ENCODE data around the gene NBDY.
"Not testable (repeated sequence)": the region's sequence is repeated elsewhere in the genome, so short reads cannot be mapped to it uniquely, and the experiment has no call there.

Gene NBDY, protein sequence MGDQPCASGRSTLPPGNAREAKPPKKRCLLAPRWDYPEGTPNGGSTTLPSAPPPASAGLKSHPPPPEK

DNA sequence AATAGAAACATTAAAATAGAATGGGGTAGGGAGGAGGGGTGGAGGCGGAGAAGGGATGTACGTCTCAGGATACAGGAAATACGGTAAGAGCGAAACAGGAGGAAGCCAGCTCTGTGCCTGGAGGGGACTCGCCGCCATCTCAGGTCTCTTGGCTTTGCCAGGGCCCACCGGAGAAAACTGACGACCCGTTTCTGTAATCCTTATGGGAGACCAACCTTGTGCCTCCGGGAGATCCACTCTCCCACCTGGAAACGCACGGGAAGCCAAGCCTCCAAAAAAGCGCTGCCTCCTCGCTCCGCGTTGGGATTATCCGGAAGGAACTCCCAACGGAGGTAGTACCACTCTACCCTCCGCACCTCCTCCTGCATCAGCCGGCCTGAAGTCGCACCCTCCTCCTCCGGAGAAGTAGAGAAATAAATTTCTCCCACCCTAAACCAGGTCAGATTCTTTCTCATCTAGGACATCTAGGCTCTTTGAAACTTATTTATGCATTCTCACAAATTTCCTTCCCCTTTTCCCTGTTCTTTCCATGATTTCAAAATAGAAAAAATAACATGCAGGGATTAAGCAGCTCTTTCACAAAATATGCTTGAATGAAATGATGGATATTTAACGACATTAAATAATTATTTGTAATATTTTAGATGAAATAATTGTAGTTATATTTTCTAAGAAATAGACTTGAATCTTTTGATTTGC, at the start of gene NBDY:
Gene NBDY (plus strand): TSS at position 92 of the 699 bp plus-strand sequence. CDS start 111 bp downstream, at position 203.
- peak; percentile 28 for DNase-seq

DNA sequence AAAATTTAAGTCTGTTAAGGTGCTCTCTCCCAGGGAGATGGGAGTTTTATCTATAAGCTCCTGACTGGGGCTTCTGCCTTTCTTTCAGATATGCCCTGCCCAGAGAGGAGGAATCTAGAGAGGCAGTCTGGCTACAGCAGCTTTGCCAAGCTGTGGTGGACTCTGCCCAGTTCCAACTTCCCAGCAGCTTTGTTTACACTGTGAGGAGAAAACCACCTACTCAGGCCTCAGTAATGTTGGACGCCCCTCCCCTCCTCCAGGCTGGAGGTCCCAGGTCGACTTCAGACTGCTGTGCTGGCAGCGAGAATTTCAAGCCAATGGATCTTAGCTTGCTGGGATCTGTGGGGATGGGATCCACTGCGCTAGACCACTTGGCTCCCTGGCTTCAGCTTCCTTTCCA, 24.5 kb upstream of the NBDY start:
- not testable (repeated sequence) for DNase-seq

DNA sequence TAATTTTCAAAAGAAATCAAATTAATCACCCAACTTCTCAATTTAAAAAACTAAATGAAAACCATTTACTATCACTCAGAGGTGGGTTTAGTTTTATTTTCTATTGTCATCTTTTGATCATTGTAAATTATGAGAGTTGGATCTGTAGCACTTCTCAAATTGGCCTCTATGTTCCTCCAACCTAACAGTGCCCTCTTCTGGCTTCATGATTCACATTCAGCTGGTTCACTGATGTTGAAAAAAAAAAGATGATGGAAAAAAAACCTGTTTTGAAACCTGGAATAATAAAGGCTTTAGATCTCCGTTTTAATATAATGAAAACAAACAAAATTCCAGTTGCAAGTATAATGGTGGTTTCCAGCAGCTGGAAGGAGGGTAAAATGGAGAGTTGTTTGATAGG, 2.4 kb upstream of the NBDY start:
- DNase-seq: peak; percentile 9

DNA sequence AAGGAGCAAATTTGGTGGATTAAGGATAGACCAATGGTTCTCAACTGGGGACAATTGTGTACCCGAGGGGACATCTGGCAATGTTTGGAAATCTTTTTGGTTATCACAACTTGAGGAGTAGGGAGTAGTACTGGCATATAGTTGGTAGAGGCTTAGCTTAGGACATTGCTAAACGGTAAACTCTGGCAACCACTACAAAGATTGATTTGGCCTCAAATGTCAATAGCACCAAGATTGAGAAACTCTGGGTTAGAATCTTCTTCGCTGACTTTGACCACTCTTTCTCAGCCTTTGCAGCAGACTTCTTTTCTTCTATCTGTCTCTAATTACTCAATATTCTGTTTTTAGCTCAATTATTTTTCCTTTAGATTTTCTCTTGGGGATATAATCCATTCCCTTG, 1.5 kb upstream of the NBDY start:
- DNase-seq: no peak

DNA sequence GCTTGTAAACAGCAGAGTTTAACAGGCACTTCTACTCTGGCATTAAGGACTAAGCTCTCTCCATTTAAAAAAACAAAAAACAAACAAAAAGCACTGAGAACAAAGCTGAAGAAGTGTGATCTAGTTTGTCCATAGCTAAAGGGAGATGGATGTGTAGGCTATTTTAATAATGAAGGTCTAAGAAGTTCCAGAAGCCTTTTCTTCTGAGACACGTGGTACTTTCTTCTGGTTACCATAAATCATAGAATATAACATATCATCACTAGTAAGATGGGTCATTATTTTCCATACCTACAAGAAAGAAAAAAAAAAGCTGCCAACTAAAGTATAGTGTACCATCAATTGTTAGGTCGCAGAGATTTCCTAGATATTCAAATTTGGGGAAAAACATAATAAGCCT, 722 bp upstream of the NBDY start:
- no peak for DNase-seq

DNA sequence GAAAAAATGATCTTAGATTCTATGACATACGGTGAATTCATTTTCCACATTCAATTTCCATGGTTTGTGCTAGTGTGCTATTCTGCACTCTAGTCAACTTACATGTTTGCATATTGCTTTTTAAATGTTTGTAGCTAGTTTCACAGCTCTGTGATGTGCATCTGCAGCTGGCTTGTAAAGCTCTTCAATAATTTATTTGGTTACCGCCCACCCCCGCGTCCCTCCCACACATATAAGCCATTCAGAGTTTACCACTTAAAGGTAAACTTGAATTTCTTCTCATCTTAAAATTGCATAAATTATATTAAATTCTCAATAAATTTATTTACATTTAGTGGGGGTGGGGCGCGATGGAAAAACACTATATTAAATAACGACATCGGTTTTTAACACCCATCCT, 291 bp upstream of the NBDY start:
- peak; percentile 33 for DNase-seq

DNA sequence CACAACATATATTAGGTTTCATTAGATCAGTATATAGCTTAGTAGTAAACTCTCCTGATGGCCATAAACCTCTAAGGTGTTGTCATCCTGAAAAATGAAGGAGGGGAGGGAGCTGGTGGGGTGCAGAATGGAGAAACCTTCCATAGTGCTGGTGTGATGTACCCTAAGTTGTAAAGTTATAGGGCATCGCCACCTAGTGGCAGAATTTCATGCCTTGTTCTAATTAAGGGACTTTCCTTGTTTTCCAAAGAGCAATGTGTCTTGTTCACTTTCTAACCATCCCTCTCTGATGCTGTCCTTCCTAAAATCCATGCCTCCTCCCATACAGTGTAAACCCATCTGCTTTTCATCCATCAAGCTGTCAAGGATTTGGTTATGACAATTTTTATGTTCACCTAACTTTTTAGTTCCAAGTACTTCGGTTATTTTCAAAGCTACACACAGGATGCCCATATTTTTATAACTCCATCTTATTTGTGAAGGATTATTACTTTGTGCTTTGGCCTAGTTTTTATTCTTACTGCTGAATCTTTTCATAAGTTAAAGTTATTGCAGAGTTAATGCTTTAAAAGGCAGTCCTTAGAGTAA, 4.5 kb downstream of the NBDY start:
- peak; percentile 62 for DNase-seq

DNA sequence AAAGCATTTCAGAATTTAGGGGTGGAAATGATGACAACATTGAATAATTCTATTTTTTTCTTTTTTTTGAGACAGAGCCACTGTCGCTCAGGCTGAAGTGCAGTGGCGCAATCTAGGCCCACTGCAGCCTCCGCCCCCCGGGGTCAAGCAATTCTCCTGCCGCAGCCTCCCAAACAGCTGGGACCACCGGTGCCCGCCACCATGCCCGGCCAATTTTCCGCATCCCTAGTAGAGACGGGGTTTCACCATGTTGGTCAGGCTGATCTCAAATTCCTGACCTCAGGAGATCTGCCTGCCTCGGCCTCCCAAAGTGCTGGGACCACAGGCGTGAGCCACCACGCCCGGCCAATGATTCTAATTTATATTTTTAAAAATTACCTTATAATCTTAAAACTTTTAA, 7.2 kb downstream of the NBDY start:
- no peak for DNase-seq

DNA sequence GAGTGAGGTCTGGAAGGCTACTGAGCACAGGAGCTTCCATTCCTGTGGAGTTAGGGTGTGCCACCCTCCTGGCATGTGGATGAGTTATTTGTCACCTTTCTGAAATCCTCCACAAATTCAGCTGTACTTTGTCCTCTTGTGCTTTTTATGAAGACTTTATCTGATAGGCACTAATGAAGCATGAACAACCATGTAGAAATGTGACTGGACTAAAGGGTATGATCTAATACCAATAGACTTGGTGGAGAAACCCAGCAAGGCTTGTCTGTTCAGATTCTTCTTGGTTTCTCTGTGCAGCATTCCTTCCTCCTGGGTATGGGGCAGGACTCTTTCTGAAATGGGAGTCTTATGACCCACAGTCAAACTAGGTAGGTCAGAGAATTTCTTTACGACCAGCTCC, 9.6 kb downstream of the NBDY start:
- DNase-seq: no peak

DNA sequence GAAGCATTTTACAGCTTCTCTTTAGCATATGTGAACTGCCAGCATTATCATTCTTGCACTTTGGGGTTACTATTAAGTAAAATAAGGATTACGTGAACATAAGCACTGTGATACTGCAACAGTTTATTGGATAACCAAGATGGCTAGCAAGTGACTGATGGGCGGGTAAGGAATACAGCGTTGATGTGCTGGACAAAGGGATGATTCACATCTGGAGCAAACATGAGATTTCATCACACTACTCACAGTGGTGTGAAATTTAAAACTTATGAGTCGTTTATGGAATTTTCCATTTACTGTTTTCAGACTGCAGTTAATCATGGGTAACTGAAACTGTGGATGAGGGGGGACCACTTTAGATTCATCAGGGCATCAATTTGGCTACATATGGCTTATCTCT, 16.0 kb downstream of the NBDY start:
- DNase-seq: no peak

DNA sequence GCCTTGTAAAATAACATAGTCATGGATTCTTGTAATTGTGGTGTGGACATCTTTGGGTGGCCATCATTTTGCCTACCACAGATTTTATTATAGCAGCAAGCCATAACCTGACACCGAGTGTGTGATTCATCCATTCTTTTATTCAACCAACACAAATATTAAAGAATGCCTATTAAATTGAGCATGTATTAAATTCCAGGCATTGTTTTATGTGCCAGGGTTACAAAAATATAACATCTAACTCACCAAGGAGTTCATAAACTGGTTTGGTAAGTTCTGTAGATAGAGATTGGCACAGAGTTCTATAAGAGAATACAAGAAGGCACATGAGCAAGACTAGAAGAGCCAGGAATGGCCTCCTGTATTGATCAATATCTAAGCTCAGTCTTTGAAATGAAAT, 18.0 kb downstream of the NBDY start:
- no peak for DNase-seq

DNA sequence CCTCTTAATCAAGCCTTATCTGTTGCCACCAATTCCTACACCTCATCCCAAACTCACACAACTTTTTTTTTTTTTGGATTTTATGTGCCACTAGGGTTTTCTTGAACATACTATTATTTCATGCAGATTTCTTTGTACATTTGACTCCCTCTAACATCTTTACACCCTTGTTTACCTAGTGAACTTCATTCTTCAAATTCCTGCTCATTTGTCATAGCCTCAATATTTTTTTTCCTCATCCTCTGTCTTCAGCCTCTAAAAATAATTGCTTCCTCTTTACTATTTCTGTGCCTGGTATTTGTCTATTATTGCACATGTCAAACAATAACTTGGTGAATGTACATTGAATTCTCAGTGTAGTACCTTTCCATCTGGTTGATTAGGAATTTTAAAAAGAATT, 22.0 kb downstream of the NBDY start:
- DNase-seq: no peak

DNA sequence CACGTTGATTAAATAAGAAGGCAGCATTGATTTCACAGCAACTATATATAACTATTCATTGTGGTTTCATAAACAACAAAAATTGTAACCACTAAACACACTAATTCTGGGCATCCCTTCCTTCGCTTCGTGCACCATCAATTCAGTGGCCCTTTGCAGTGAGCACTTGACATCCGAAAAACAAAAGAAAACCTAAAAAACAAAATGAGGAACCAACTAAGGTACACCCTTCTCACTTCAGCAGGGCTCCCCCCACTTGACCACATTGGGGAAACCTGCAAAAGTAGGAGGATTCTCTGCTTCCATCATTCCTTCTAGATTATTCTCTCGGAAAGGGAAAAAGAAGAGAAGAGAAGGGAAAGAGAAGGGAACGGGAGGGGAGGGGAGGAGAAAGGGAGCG, 28.3 kb downstream of the NBDY start:
- DNase-seq: no peak

DNA sequence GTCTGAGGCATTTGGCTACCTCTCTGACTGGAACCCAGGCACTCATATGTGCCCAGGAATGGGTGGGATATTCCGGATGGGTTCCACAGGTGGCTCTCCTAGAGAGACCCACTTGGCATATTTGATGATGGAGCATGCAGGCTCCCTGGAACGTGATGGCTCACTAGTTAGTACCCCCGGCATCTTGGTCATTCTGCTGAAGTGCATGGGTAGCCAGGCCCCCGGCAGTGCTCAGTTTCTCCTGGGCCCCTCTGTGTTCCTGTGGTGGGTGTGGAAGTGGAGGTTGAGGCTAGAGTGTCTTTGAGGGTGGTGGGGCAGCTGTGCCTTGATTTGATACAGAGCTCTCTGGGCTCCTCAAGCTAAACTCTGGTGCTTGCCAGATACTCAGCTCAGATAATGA, 29.4 kb downstream of the NBDY start:
- DNase-seq: no peak

DNA sequence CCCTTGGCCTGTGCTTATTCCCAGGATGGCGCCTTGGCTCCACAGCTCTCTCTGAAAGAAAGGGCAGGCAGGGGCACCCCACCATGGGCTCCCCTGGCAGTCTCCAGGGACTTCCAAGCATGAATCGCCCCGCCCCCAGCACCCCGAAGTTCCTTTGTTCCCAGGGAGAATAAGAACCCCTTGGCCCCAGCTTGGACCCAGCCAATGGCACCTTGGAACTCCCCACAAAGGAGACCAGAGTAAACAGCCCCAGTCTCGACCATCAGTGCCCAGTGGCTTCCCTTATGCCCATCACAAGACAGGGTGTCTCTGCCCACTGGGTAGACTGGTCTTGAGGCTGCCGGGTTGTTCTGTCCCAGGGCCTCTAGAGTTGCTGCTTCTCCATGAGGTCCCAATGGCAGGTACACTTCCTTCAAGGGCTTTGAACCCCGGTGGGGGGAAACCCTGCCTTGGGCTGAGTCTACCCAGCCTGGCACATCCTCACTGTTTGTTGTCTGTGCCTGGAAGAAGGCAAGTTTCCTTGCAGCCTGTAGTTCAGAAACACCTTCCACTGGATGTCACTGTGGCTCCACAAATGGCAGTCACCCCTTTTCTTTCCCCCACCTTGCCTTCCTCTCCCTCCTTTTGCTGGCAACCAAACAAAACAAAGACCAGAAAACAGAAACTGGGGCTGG, 30.8 kb downstream of the NBDY start:
- DNase-seq: no peak

DNA sequence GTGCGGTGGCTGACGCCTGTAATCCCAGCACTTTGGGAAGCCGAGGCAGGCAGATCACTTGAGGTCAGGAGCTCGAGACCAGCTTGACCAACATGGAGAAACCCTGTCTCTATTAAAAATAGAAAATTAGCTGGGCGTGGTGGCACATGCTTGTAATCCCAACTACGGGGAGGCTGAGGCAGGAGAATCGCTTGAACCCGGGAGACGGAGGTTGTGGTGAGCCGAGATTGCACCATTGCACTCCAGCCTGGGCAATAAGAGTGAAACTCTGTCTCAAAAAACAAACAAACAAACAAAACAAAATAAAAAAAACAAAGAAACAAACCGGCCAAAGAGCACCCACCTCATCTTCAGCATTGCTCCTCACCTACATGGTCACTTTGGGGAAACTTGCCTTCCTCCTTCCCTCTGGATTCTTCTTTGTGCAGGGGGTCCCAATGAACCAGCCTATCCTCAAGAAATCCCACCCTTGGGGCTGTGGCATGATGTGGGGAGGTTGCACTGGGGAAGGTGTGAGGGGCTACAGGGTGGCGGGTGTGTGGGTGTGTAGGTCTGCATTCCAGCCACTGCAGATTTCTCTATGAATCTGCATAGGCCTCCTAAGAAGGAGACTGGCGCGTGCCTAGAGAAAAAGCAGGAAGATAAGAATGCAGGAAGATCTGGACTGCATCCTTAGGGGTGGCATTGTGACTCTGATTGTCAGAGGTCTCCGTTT, 31.5 kb downstream of the NBDY start:
- not testable (repeated sequence) for DNase-seq

DNA sequence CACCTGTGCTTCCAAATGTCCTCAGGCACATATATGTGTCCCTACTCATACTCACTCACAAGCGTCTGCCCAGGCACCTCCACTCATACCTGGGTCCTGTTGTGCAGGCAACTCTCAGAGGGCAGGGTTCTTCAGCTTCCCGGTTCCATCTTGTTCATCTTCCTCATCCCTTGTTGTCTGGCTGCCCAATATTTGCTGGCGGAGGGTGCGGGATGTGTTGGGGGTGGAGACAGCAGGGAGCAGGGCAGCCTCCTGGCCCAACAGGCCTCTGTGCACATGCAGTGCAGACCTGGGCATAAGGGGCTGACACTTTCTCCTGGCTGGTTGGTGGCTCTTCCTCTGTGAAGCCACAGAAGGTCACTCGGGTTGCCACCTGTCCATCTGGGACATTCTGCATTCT, 32.1 kb downstream of the NBDY start:
- no peak for DNase-seq

DNA sequence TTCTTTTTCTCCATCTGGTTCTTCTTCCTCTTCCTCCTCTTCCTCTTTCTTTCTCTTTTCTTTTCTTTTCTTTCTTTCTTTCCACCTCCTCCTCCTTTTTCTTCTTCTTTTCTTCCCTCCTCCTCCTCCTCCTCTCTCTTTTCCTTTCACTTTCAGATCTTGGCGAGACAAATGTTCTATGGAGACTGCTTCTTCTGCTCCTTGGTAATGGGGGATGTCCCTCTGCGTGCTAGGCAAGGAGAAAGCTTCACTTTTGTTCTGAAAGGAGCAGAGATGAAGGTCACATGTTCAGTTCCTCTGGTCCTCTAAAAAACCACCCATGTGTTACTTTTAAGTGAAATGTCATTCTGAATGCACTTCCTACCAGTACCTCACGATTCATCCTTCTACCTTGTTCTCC, 33.2 kb downstream of the NBDY start:
- no peak for DNase-seq

DNA sequence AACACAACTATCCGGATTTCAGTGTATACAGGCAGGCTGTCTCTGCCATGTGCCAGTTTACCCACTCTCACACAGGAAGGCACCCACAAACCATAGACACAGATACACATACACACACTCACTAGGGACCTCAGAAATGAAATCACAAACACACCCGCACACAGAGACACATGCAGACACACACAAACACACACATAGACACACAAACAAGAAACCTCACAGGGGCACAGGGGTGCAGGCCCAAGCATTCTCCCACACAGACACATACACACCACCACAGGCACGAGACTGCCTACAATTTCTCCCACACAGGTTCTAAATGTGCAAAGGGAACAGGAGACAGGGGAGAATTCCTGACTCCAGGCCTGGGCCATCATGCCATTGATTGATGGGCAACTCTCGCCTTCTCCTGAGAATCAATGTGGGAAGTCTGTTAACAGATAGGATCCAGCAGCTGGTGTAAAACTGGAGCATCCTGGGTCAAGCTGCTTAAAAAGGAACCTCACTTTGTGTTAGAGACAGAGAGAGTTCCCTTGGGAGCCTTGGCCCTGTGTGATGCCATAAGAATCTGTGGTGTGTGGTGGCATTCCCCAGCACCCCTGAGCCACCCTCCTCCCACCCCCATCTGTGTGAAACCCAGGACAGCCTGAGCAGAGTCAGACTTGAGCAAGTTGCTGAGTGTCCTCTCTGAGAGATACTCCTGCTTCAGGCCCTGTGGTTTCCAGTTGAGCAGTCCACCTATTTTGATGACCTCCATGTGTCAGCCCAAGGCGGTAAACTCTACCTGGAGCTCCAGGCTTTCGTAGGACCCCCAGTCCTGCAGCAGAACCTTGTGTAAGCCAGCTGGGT, 33.9 kb downstream of the NBDY start:
- no peak for DNase-seq

DNA sequence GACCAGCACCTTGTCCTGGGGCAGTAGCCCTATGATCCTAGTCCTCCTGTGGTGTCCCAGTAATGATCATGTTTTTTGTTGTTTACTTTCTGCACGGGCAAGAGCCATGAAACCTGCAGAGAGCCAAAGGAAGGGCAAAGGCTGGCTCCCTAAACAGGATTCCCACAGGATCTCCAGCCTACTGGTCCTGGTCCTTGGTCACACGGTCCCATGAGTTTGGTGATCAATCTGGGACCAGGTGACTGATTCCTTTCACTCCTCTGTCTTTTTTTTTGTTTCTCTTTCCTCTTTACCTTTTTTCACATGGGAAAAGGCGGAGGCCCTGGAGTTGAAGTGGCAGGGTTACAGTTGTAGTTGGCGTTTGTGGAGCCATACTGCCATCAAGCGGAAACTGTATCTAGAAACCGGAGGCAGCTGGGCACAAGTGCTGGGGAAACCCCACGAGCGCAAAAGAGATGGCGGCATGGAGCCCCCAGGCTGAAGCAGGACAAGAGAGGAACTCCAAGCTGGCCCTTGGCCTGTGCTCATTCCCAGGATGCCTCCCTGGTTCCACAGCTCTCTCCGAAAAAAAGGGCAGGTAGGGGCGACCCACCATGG, 34.6 kb downstream of the NBDY start:
- peak; percentile 32 for DNase-seq

DNA sequence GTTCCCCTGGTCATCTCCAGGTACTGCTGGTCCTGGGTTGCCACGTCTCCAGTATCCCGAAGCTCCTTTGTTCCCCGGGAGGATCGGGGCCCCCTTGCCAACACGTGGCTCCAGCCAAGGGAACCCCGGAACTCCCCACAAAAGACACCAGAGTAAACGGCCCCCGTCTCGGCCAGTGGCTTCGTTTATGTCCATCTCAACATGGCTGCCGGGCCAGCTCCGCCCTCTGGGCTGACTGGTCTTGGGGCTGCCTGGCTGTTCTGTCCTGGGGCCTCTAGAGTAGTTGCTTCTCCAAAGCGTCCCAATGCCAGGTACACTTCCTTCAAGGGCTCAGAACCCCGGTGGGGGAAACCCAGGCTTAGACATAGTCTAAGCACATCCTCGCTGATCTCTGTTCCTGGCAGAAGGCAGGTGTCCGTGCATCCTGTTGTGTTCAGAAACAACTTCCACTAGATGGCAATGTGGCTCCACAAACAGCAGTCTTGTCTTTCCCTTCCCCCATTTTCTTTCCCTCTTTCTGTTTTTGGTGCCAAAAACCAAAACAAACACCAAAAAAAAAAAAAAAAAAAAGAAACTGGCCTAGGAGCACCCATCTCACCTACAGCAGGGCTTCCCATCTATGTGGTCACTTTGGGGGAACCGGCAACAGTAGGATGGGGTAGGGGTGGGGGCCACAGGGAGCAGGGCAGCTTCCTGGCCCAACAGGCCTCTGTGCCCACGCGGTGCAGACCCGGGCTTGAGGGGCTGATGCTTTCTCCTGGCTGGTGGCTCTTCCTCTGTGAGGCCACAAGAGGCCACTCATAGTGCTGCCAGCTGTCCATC, 35.3 kb downstream of the NBDY start:
- peak; percentile 70 for DNase-seq
